ENCODE measurements around the gene PCED1A.

DNA sequence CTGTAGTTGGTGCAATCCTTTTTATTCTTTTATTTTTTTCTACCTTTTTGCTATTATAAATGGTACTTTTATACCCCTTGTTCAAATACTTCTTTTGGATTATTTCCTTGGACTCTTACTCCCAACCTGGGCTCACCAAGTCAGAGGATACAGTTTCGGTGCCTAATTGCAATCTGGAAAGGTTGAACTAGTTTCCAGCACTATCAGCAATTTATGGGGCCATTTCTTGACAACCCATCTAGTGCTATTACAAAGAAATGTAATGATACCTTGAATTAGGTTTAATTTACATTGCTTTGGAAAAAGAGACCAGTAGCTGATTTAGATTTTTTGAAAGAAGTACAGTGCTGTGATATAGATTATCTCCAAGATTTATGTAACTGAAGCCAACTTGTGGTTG, 38.1 kb upstream of the PCED1A start:
- TF ChIP-seq, protein P1, sequence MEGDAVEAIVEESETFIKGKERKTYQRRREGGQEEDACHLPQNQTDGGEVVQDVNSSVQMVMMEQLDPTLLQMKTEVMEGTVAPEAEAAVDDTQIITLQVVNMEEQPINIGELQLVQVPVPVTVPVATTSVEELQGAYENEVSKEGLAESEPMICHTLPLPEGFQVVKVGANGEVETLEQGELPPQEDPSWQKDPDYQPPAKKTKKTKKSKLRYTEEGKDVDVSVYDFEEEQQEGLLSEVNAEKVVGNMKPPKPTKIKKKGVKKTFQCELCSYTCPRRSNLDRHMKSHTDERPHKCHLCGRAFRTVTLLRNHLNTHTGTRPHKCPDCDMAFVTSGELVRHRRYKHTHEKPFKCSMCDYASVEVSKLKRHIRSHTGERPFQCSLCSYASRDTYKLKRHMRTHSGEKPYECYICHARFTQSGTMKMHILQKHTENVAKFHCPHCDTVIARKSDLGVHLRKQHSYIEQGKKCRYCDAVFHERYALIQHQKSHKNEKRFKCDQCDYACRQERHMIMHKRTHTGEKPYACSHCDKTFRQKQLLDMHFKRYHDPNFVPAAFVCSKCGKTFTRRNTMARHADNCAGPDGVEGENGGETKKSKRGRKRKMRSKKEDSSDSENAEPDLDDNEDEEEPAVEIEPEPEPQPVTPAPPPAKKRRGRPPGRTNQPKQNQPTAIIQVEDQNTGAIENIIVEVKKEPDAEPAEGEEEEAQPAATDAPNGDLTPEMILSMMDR (IDR thresholded peaks at IDR 0.05) = no peak
- TF ChIP-seq POLR2A (IDR thresholded peaks at IDR 0.05) (no peak), EP300 (IDR thresholded peaks at IDR 0.05) (no peak)

All from ovary (tissue), 3 donors.